Measurements from ENCODE around the gene RBPJ.

DNA sequence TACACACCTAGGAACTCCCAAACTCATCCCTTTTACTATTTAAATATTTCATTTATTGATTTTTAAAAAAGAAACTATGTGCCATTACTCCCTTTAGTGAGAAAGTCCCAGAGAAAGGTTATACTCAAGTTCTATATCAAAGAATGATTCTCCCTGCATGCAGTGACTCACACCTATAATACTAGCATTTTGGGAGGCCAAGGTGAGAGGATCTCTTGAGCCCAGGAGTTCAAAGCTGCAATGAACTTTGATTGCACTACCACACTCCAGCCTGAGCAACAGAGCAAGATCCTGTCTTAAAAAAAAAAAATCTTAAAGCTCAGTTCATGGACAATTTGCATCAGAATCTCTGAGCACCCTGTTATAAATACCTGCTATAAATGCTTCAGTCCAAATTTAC, 9.2 kb upstream of the RBPJ start:
- TF ChIP-seq, protein P1, sequence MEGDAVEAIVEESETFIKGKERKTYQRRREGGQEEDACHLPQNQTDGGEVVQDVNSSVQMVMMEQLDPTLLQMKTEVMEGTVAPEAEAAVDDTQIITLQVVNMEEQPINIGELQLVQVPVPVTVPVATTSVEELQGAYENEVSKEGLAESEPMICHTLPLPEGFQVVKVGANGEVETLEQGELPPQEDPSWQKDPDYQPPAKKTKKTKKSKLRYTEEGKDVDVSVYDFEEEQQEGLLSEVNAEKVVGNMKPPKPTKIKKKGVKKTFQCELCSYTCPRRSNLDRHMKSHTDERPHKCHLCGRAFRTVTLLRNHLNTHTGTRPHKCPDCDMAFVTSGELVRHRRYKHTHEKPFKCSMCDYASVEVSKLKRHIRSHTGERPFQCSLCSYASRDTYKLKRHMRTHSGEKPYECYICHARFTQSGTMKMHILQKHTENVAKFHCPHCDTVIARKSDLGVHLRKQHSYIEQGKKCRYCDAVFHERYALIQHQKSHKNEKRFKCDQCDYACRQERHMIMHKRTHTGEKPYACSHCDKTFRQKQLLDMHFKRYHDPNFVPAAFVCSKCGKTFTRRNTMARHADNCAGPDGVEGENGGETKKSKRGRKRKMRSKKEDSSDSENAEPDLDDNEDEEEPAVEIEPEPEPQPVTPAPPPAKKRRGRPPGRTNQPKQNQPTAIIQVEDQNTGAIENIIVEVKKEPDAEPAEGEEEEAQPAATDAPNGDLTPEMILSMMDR (IDR thresholded peaks at IDR 0.05), result no peak
- TF ChIP-seq POLR2A (IDR thresholded peaks at IDR 0.05), result no peak

All from body of pancreas (tissue), 4 donors.